ENCODE data around the gene LIPN. TPM values are rescaled to one million over a fixed set of nuclear protein-coding genes. Genes with fewer than 3 reads are reported as not detected.

Gene LIPN
- total and polyA plus RNA-seq, 2 donors (not counting 3 experiments of a cell fraction or from before 2014, with no cell fraction given) = not detected

DNA sequence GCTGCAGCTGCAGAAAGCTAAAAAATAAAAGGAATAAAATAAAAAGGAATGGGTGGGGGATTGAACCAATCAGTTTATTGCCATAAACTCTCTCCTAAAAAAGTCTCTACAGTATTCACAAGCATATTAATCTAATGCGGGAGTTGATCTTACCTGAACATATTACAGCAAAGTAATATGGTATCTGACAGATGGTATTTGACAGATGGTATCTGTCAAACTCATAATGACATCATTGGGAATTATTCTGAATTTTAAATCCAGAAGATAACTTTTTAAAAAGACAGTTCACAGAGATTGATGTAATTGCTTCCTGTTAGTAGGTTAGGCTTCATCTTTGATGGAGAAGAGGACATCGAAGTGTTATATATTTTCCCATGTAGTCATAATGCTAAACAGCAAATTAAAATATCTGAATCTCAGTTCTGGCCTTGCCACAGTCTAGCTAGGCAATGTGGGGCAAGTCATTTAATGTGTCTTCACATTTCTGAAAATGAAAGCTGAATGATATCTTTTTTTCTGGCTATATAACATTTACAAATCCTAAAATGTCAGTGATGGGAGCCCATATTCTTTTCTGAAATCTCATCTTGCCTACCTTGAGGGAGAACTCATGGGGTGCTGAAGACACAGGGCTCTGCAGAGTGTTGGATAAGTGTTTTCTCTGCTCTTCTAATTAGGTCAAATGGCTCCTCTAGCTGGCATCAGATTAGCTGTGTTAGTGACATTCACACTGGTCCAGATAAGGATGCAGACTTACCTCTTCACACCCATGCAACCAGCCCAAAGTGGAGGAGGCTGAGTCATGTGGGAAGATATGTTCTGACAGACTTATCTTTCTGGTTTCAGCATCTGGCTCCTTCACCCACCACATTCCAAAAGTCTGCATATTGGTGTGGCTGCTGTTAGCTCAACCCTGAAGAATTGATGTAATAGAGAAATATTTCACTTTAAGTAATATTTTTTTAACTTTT, 40.6 kb downstream of the LIPN start:
- H3K27me3 ChIP-seq (ENCODE audit: control insufficient read depth in 2 of 2, insufficient read depth in 2 of 2, low read length in 2 of 2) = no peaks in the 10 kb centered on the region
- H3K36me3 ChIP-seq (ENCODE audit: control insufficient read depth in 2 of 2, extremely low read depth in 1 of 2, insufficient read depth in 2 of 2, low read length in 2 of 2) = no peaks in the 10 kb centered on the region
- POLR2A ChIA-PET = no interaction called here
- no peaks in the 10 kb centered on the region for H4K20me1 ChIP-seq (replicated peaks; ENCODE audit: control insufficient read depth, extremely low read depth, insufficient read depth, low read length)
- TF ChIP-seq POLR2A (IDR thresholded peaks at IDR 0.05; ENCODE audit: low read depth, low read length) (no peak), GATA2 (IDR thresholded peaks at IDR 0.05; ENCODE audit: insufficient read depth, insufficient read length, low read depth, low read length) (no peak), POLR2AphosphoS5 (IDR thresholded peaks at IDR 0.05; ENCODE audit: insufficient read depth, low read depth, low read length) (no peak), MYC (IDR thresholded peaks at IDR 0.05; ENCODE audit: low read depth, low read length) (no peak), JUN (IDR thresholded peaks at IDR 0.05; ENCODE audit: borderline replicate concordance, insufficient read depth, insufficient read length, low read depth) (no peak), EZH2 (IDR thresholded peaks at IDR 0.05; ENCODE audit: borderline replicate concordance, low read depth, low read length, severe bottlenecking) (no peak), FOS (IDR thresholded peaks at IDR 0.05; ENCODE audit: borderline replicate concordance, insufficient read depth, low read length) (no peak)
- TF ChIP-seq, protein P1, sequence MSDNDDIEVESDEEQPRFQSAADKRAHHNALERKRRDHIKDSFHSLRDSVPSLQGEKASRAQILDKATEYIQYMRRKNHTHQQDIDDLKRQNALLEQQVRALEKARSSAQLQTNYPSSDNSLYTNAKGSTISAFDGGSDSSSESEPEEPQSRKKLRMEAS (IDR thresholded peaks at IDR 0.05; ENCODE audit: insufficient read depth, insufficient read length) = no peak
- TF ChIP-seq, protein P2, sequence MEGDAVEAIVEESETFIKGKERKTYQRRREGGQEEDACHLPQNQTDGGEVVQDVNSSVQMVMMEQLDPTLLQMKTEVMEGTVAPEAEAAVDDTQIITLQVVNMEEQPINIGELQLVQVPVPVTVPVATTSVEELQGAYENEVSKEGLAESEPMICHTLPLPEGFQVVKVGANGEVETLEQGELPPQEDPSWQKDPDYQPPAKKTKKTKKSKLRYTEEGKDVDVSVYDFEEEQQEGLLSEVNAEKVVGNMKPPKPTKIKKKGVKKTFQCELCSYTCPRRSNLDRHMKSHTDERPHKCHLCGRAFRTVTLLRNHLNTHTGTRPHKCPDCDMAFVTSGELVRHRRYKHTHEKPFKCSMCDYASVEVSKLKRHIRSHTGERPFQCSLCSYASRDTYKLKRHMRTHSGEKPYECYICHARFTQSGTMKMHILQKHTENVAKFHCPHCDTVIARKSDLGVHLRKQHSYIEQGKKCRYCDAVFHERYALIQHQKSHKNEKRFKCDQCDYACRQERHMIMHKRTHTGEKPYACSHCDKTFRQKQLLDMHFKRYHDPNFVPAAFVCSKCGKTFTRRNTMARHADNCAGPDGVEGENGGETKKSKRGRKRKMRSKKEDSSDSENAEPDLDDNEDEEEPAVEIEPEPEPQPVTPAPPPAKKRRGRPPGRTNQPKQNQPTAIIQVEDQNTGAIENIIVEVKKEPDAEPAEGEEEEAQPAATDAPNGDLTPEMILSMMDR (IDR thresholded peaks at IDR 0.05; ENCODE audit: extremely low read depth in 1 of 2, insufficient read depth in 1 of 2, low read depth in 1 of 2, low read length in 2 of 2) = no peak
- no peaks in the 10 kb centered on the region for H3K79me2 ChIP-seq (ENCODE audit: control insufficient read depth, insufficient read depth, low read length)
- no peaks in the 10 kb centered on the region for H3K9me1 ChIP-seq (replicated peaks; ENCODE audit: control insufficient read depth, extremely low read depth, insufficient read depth, low read length)
- FAIRE-seq (no peak), DNase-seq (ENCODE audit: low read depth, low spot score) (no peak)
- intact Hi-C loops (cut with micrococcal nuclease) = no loop called here
- H3K27ac ChIP-seq (ENCODE audit: insufficient read depth, low read depth, low read length) = no peak overlapping the region
- BruUV-seq (replicated peaks) = no TSS peak
- H3K9ac ChIP-seq (replicated peaks; ENCODE audit: extremely low read depth, insufficient read depth, low read length) = no peak overlapping the region
- H2AFZ ChIP-seq (ENCODE audit: low read depth, low read length) = no peak overlapping the region
- H3K9me3 ChIP-seq (replicated peaks; ENCODE audit: control insufficient read depth, insufficient read depth, low read length) = no peaks in the 10 kb centered on the region
- CTCF ChIA-PET = interaction anchor here (1.4 kb wide), 1 partner anchor 8 kb away, joined by 3 read pairs; no protein-coding TSS in a partner anchor
- H3K4me2 ChIP-seq (ENCODE audit: insufficient read depth, low read length) = no peak overlapping the region
- dilution Hi-C loops (cut with MboI; ENCODE audit: extremely low pct_ligation_motif_present, low sequenced_read_pairs) = no loop called here
- H3K4me3 ChIP-seq (replicated peaks in 1 of 3; ENCODE audit: insufficient read depth in 1 of 3, low read depth in 1 of 3, low read length in 3 of 3) = no peak overlapping the region
- peaks cover under 1% of the 10 kb centered on the region for H3K4me1 ChIP-seq (ENCODE audit: control insufficient read depth, extremely low read depth, insufficient read depth, low read length)

All from endothelial cell of umbilical vein (primary cell).